HFF-Myc (cell line): ENCODE data around the gene CDK8.

Source experiments
- DNase-seq: peaks from one replicate; pipeline ENCODE4 v3.0.0-alpha.2; 2011; ENCODE audit warnings: low read depth; ENCODE audit errors: extremely low read depth
- H3K4me3 ChIP-seq: replicated peaks from 2 replicates; pipeline ENCODE4 v1.5.1; 2011; ENCODE audit warnings: low read depth, mild to moderate bottlenecking, control low read depth, low read length
- TF ChIP-seq, protein P1 (sequence below): IDR thresholded peaks from 2 replicates; pipeline ENCODE4 v1.5.1; 2012; ENCODE audit warnings: mild to moderate bottlenecking, low read depth, low read length, control low read depth; ENCODE audit errors: missing control alignments

CDK8 gene

DNA sequence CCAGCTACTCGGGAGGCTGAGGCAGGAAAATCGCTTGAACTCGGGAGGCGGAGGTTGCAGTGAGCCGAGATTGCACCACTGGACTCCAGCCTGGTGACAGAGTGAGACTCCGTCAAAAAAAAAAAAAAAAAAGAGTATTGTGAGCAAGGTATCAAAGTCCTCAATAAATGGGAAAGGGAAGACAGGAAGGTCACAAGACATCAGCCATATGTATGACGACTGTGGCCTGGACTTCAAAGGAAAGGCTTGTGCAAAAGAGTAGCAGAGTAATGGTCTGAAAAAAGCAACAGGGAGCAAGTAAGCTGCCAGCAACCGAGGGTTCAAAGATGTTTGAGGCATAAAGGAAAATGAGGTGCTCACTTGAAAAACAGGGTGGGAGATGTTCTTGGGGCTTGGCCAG is 187.5 kb downstream of the CDK8 start:
- H3K4me3 ChIP-seq = no peak overlapping the region
- no peak for DNase-seq
- TF ChIP-seq, protein P1, sequence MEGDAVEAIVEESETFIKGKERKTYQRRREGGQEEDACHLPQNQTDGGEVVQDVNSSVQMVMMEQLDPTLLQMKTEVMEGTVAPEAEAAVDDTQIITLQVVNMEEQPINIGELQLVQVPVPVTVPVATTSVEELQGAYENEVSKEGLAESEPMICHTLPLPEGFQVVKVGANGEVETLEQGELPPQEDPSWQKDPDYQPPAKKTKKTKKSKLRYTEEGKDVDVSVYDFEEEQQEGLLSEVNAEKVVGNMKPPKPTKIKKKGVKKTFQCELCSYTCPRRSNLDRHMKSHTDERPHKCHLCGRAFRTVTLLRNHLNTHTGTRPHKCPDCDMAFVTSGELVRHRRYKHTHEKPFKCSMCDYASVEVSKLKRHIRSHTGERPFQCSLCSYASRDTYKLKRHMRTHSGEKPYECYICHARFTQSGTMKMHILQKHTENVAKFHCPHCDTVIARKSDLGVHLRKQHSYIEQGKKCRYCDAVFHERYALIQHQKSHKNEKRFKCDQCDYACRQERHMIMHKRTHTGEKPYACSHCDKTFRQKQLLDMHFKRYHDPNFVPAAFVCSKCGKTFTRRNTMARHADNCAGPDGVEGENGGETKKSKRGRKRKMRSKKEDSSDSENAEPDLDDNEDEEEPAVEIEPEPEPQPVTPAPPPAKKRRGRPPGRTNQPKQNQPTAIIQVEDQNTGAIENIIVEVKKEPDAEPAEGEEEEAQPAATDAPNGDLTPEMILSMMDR = no peak

- no peak overlapping the region for H3K4me3 ChIP-seq
- TF ChIP-seq, protein P1 = no peak
- no peak for DNase-seq
These were observed 188.6 kb downstream of the CDK8 start for GRCh38 chr13:26442541-26442940.

GRCh38 chr13:26445092-26445491 is 191.2 kb downstream of the CDK8 start:
- TF ChIP-seq, protein P1 = no peak
- no peak overlapping the region for H3K4me3 ChIP-seq
- DNase-seq = no peak

- TF ChIP-seq, protein P1 = no peak
- H3K4me3 ChIP-seq = no peak overlapping the region
- no peak for DNase-seq
These were observed 192.8 kb downstream of the CDK8 start for GRCh38 chr13:26446751-26447150.

GRCh38 chr13:26448032-26448431 is 194.1 kb downstream of the CDK8 start:
- TF ChIP-seq, protein P1 = no peak
- no peak for DNase-seq
- no peak overlapping the region for H3K4me3 ChIP-seq

GRCh38 chr13:26449063-26449848 is 195.3 kb downstream of the CDK8 start:
- TF ChIP-seq, protein P1 = no peak
- no peak for DNase-seq
- no peak overlapping the region for H3K4me3 ChIP-seq
